Dedifferentiated amniotic fluid mesenchymal stem cell (primary cell): ENCODE measurements around the gene TBC1D17.

Experiments used
- DNase-seq: peaks from one replicate; pipeline ENCODE4 v3.0.0-alpha.2; 2016; ENCODE audit errors: extremely low spot score

Gene TBC1D17

DNA sequence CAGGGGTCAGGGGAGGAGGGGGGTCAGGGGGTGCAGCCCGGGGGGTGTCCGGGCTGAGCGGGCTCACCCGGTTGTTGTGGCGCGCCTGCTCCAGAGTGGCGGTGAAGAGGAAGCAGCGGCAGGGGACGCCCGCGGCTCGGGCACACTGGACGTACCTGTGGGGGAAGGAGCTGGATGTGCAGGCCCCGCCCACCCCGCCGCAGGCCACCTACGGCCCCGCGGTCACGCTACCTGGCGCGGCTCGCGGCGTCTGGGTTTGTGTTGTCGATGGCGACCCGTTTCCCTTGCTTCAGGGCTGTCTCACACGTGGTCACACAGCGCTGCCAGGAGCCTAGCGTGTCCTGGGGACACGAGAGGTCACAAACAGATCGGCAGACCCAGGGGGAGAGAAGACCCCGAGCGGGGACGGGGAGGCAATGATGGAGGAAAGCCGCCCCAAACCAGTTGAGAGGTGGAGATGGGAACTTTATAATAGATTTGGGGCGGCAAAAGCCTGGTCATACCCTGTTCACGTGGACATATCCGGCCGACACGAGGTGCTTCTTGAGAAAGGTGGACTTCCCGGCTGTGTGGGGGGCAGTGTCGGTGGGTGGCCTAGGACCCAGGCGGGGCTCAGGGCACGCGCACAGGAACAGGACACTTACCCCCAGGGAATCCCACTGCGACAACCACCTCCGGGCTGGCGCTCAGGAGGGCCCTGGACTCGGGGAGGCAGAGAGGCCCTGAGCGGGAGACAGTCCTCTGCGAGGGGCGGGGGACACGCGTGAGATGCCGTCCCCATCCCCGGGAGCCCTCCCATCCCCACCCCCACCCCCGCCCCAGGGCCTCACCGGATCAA is 15.7 kb upstream of the TBC1D17 start:
- DNase-seq, result no peak

DNA sequence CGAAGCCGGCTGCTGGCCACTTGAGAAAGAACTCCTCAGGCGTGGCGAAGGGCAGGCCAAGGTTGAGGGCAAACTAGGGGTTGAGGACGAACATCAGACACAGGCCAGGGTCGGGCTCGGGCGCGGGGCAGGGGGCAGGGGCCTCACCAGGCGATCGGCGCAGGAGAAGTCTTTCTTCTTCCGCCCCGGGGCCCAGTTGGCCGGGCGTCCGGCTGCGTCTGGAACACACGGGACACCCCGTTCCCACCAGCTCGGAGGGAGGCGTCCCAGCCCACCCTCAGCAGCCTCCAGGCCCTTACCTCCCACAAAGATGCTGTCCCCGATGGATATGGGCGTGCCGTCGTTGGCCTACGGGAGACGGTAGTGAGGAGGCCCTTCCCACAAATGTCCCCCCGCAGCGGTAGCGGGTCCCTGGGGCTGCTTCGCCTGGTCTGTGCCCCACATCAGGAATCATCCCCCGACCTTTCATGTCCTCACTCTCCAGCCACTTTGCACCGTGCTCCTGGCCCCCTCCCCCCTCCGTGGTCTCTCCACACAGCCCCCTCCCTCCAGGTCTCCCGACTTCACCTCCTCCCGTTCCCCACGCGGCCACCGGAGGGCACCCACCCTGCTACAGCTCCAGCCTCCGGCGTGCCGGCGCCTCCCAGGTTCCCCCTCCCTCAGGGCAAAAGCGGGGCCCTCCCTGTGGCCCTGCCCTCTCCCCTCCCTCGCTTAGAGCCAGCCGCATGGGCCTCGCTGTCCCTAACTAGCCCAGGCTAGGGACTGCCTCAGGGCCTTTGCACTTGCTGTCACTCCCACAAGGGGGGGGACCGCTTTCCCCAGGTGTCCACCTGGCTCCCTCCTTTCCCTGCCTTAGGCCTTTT is 14.9 kb upstream of the TBC1D17 start:
- DNase-seq, result no peak

DNA sequence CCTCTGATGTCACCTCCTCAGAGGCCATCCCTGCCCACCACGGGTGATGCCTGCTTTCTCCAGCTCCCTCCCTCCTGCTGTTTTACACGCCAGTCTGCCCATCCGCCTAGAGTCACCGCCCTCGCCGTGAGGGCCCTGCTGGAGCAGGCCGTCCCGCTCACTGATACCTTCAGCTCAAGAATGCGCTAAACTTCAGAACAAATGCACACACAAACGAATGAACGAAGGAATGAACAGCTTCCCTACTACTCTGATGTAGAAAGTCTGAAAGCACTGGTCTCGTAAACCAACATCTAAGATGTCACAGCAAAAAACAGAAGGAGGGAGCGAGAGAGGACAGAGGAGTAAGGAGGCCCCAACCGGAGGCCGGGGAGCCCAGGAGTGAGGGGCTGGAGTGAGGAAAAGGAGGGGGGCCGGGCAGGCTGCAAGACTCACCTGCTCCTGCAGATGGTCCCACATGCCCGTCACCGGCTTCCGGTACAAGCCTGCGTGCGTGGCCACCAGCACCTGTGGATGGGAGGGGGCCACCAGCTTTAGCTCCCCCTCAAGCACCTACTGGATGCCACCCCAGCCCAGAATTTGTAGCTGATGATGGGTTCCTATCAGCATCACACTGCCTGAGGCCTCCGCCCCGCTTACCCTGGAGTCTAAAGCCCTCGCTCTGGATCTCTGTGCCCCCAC is 14.1 kb upstream of the TBC1D17 start:
- DNase-seq, result no peak

DNA sequence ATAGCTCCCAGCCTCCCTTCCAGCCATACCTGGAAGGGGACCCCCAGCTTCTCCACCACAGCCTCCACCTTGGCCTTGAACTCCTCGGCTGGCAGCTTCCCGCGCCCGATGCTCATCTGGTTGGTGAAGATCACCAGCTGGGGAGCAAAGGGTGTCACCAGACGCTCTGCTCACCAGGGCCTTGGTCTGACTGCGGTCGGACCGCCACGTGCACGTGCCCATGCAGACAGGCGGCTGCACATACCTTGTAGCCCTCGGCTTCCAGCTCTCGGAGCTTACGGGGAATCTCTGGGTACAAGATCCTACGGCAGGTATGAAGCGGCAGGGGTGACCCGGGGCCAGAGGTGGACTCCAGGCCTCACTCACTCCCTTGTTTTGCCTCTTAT is 13.6 kb upstream of the TBC1D17 start:
- DNase-seq, result no peak

DNA sequence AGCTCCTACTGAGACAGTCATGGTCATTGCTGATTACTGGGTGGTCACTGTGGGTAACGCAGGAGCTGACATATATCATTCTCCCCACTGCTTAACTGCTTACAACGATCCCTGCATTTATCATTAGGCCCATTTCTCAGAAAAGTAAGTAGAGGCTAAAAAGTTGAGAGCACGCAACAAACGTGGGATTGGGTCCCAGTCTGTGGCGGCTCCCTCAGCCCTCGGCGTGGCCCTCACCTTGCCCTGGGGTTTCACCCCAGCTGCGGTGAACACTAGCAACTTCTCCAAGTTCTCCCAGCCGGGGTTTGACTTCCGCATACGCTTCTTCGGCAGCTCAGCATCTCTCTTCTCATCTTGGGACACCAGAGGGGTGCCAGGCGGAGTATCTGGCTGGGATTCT is 12.6 kb upstream of the TBC1D17 start:
- DNase-seq, result no peak

DNA sequence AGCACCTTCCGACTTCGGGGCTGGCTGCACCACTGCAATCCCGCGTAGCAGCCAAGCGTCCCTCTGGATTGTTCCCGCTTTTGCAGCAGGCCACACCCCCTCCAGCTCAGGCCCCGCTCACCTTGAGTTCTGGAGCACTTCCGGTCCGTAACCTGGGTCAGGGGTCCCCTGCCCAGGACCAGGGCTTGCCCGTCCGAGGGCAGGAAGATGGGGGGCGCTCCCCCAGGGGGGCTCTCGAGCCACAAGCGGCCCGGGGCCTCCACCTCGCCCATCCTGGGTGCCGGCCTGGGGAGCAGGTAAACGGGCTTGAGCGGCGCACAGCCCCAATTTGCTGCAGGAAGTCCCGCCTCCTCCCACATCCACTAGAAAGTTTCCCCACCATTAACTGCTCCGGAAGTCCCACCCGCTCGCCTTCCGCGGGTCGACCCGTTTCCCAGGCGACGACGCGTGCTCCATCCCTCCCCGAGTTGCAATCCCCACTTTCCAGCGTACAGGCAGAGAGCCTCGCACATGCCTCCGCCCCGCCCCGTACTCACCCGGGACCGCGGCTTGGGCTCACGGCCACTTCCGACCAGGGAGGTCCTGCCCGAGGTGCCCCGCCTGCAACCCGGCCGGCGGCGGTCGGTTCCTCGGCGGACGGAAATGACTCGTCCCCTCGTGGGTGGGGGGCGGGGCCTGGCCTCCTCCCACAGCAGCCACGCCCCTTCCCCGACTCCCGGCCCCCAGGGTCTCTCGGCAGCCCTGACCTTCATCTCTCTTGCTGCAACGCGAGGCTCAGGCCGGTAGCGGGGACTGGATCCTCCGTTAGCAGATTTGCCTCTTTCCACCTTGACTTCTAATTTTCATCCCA is 10.3 kb upstream of the TBC1D17 start, which contains the start of gene PNKP:
TSS of gene PNKP (minus strand) at position 644 of the 850 bp plus-strand sequence. CDS start at position 272, 372 bp downstream.
- peak; percentile 63 for DNase-seq

DNA sequence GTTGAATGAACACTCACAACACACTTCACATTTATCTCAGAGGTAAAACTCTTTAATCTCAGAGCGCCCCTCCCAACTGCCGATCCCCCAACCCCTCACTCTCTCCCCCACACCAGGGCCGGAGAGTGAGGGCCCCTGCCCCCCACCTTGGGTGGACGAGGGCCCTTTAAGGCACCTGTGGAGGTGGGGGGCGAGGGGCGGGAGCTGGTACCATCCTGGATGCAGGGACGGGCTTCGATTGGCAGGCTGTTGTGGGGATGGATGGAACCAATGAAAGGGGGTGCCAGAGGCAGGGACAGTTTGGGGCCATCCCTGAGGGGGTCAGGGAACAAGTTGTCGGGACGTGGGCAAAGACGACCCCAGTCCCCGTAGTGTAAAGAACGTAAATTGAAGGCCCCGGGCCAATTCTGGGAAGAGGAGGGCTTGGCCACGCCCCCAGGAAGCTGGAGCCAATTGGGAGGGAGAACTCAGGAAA is 8.5 kb upstream of the TBC1D17 start:
- DNase-seq, result no peak

DNA sequence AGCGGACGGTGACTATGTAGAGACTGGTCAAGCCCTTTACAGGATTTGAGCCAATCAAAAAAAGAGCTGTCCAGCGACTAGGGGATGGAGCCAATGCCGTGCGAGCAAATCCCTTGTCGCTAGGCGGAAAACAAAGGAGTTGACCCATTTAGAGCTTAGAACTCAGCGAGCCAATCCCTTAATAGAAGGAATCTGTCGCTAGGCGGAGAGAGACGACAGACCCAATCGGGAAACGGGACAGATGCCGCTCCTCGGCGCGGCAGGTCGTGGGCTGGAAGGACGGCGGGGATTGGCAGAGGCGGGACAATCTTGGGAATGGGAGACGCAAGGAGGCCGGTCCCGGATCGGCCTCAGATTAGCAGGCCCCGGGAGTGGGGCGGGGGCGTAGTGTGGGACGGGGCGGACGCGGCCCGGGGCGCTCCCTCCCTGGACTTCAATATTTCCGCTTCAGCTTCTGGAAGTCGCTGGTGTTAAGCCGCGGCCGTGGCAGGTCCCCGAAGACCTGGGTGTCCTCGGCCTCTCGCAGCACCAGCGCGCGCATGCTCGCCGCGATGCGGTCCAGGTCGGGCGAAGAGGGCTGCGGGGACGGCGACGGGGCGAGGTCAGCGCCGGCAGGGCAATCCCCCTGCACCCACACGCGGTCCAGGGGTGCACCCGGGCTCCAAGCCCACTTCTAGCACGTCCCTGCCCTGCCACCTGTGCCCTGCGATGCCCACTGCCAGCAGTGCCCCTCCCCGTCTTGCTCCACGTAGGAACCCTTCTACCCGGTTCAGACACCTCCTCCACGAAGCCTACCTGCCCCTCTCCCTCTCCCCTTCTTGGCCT is 7.8 kb upstream of the TBC1D17 start:
- peak; percentile 100 for DNase-seq

DNA sequence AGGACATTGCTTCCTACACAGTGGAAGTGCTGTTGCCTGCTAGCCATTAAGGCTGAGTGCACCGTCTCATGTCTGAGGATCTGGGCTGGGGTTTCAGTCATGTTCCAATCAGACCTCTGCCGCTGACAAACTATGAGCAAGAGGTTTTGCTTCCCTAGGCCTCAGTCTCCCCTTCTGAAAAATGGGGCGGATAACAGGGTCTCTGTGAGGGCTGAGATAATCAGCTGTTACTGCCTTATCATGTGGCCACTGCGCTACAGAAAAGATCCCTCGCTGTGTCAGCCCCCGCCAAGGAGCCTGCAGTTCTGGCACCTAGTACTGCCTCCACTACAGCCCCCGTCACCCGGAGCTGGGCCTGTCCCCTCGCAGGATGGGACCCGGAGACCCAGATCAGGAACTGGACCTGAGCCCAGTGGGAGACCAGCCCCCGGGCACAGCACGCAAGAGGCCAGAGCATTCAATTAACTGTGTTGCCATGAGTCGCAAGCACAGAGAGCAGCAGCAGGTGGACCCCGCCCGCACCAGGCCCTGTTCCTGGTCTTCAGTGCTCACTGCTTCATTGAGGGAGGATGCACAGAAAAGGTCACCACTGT is 7.1 kb upstream of the TBC1D17 start:
- no peak for DNase-seq

DNA sequence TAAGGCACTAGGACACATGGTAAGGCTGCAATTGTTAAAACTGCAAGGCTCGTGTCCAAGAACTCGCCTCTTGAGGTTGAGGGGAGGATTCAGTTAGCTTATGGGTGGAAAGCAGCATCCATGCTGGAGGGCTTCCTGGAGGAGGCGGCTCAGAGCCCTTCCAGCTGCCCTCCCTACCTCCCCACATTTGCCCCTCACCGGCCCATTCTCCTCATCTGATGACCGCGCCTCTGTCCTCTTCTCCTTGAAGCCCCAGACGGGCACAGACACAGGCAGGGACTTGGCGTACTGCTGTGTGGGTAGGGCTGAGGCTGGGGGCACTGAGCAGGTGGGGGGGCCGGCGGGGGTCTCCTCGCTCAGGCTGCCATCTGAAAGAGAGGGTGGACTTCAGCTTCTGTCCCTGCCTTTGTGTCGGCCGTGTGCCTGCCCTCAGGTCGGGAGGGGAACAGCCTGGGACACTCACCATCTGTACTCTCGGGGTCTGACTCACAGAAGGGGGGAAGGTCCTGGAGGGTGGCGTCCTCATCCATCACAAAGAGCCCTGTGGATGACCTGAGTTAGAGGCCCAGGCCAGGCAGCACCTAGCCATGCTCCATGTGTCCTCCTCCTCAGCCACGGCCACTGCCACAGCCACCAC is 6.0 kb upstream of the TBC1D17 start:
- no peak for DNase-seq

DNA sequence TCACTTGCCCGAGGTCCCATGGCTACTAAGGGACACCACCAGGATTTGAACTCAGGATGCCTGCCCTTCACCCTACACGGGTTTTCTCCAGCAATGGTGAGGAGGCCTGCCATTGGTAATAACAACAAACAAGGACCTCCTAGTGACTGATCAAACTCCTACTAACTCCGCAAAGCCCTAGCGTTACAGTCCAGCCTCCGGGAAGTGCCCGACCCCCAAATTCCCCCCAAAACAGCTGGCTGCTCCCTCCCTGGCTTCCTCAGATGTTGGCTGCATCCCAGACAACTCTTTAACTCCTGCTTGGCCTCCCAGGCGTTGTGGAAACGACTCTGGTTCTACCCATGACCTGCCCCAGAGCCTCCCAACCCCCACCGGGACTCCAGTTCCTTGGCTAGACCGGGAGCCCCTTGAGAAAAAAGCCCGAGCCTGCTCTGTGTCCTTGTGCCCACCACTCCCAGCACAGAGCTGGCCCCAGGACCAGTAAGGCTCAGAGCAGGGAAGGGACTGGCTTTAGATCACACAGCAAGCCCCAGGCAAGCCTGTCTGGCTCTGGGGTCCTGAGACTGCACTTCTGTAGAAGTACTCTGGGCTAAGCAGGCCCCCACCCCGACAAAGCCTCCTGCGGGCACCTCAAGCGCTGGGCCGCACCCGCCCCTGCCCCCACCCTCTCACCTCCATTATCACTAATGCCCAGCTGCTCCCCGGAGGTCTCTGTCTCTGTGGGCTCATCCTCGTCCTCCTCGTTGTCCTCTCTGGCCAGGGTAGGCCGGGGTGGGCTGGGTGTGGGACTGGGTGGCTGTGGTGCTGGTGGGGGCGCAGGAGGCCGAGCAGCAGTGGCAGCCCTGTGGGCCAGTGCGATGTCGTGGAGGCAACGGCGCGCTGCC is 5.0 kb upstream of the TBC1D17 start:
- no peak for DNase-seq

DNA sequence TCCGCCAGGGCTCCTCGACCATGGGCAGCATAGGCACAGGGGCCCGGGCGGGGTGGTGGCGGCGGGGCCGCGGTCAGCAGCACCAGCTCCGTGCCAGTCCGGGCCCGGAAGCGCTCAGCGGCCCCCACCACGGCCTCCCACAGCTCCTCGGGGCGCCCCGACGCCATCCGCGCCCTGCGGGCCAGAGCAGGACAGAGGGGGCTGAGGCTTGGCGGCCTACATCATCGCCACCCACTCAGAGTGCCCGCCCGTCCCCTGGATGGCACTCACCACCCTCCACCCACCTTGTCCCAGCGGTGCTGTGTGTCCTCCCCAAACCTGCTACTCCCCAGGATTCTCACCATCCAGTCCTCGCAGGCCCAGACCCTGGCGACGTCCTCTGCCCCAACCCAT is 4.4 kb upstream of the TBC1D17 start:
- DNase-seq, result no peak

DNA sequence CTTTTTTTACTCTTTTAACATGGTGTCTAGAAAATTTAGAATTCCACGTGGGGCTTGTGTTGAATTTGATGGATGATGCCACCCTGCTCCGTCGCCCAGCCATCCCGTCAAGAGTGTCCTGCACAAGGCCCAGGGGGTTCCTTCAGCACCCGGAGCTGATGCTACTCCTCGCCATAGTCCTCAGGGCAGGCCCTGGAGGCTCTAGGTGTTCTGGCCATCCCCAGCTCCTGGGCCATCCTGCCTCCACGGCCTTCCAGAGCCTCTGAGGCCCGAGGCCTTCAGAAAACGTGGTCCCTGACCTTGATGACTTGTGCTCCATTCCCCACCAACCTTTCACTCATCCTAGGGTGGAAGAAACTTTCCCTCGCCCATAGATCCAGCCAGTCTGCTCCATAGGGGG is 3.7 kb upstream of the TBC1D17 start:
- no peak for DNase-seq

DNA sequence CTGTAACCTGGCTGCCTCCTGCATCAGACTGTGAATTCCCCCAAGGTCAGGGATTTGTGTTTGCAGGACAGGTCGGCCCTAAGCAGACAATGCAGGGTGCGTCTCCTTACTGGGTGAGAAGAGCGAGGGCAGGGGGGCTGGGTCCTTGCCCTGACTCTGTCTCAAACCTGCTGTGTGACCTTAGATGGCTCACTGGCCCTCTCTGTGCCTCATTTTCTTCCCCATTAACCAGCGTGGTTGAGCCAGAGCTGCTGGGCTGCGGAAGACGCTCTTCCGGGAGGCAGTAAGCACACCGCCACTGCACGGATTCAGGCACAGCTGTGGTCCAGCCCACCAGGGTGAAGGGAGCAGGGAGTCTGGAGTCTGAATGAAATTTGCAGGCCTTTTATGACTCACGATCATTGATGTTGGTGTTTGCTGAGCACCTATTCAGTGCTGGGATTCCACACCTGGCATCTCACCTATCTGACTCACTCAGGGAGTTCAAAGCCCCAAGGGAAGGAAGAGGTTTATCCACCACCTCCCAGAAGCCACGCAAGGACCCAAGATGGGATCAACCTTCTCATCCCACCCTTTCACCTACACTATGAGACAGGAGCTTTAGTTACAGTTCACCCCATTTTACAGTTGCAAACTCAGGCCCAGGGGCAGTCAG is 2.9 kb upstream of the TBC1D17 start:
- no peak for DNase-seq

DNA sequence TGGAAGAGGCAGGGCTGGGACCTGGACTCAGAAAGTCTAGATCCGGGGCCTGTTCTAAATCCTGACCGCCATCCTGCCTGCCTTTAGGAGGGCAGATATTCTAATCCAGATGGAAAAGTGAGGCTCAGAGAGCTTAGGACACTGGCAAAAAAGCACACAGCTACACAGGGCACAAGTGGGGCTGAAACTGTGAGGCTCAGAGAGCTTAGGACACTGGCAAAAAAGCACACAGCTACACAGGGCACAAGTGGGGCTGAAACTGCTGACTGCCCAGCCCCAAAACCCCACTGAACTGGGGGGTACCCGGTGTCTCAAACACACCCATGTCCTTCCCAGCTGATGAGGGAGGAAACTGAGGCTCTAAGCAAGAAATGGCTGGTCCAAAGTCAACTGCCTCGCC is 2.3 kb upstream of the TBC1D17 start:
- DNase-seq, result no peak

DNA sequence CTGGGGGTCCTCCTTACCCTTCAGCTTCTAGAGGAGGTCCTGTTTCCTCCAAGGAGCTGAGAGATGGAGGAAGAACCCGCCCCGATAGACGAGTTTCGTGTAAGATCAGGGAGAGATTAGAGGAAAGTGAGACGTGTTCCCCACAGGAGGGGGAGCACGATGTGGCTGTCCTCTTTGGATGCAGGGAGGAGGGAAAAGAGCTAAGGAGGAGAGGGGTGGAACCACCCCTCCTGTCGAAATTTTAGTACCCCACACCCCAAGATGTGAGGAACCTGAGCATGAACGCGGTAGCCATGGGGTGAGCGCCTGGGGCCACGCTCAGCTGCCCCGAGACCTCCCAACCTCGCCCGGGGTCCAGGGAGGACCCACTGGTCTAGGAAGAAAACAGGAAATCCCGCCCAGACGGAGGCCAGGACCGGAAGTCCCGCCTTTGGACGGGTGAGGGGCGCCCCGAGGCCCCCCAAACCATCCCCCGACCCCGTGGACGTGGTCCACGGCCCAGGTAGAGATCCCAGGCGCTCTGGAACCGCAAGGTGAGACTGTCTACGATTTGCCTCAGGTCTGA is 1.6 kb upstream of the TBC1D17 start:
- no peak for DNase-seq

DNA sequence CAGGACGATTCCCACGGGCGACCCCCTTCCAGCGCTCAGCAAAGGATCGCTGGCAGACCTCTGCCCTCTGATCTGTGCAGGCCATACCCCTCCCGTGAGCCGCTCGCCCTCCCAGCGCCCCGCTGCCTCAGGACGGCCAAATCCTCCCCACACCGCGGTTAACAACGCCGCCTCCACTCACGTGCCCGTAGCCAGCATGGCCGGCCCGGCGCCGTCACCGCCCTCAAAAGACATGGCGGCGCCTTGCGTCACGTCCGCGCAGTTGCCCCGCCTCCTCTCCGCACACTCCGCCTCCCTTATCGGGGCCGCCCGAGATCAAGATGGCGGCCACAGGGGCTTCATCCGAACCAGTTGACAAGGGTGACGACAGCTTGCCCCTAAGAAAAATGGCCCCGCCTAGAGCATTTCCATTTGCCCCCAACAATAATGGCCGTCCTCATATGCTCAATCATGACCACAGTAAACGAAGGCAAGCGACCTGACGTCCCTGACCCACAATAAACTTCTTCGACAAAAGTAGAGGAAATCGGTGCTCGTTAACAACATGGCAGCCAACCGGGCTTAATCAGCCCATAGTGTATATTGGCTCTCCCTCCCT is 981 bp upstream of the TBC1D17 start:
- peak; percentile 98 for DNase-seq
